ENCODE results near the gene RENBP.
A peak's percentile ranks its signal among the peaks of the same experiment; 100 is the strongest.

Gene RENBP

DNA sequence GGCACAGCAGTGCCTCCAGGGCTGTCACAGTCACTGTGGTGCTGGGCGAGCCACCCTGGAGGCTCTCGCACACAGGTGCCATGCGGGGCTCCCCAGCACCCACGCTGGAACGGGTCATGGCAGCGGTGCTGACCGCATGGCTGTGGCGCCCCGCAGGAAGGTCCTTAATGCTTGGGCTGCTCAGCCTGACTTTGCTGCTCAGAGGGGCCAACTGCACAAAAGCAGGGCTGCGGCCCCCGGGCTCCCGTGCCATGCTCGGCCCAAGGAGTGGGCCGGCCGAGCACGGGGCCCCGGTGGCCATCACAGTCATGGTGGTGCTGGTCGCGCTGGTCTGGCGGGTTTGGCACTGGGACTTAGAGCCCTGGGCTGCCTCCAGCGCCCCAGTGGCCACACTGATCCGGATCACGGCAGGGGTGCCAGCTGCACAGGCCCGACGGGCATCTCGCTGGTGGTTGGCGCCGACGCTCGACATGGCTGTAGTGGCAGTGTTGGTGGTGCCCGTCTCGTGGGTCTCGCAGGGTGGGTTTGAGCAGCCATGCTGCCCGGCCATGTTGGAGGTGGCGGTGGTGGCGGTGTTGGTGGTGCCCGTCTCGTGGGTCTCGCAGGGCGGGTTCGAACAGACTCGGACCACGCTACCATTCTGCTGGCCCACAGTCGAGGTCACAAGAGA lies 10.2 kb upstream of the RENBP start:
- DNase-seq (ENCODE audit: low read depth in 3 of 3, low spot score in 1 of 3), result no peak

- DNase-seq (ENCODE audit: low read depth in 3 of 3, low spot score in 1 of 3), result no peak
Measured at GRCh38 chrX:153953892-153954557, 9.6 kb upstream of the RENBP start.

DNA sequence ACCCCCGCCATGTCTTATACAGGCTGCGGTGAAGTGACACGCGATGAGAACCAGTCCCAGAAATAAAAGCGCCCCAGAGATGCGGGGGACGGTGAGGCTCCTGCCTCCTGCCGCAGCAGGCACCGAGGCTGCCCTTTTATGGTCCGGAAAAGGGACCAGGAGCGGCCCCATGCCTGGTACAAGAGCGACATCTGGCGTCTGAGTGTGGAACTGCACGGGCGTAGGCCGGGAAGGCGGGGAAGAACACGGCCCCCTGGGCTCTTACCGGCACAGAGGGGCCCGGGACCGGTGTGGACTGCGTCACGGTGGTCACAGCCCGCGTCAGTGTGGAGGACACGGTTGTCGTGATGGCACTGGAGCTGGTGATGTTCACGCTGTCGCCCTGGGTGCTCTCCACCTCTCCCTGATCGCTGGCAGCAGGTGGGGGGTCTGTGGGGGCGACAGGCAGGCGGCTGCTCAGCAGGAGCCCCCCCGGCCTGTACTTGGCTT lies 8.9 kb upstream of the RENBP start:
- peak; percentile 37 to 71 (median 66) for DNase-seq (ENCODE audit: low read depth in 3 of 3, low spot score in 1 of 3)

GRCh38 chrX:153952373-153953026 lies 8.1 kb upstream of the RENBP start:
- DNase-seq (ENCODE audit: low read depth in 3 of 3, low spot score in 1 of 3), result no peak

DNA sequence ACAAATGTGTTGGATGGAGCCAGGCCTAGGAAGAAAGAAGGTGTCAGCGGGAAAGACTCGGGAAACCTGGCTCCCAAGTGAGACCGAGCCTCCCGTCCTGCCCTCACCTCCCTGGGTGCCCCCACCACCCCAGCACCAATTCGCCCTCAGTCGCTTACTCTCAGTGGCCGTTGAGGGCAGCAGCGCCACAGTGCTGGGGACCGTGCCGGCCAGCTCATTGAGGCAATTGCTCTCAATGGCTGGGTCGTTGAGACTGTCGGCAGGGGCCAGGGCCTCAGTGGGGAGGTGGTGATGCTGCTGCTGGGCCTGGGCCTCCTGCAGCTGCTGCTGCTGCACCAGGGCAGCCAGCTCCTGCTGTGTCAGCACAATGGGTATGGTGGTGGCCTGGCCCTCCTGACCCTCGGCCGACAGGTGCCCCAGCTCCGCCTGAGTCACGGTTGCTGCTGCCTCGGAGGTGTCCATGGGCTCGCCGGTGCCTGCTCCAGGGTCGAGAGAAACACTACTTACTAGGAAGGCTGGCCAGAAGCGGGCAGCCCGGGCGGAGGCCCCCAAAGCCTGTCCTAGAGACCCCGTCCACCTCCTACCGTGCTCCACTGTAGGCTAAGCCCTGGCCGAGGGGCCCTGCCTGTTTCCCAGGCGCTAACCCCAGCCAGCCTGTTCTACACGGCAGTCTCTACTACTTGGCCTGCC lies 7.4 kb upstream of the RENBP start:
- no peak for DNase-seq (ENCODE audit: low read depth in 3 of 3, low spot score in 1 of 3)

GRCh38 chrX:153950127-153950526 lies 5.7 kb upstream of the RENBP start:
- no peak for DNase-seq (ENCODE audit: low read depth in 3 of 3, low spot score in 1 of 3)

GRCh38 chrX:153948847-153949805 lies 4.7 kb upstream of the RENBP start:
- no peak for DNase-seq (ENCODE audit: low read depth in 3 of 3, low spot score in 1 of 3)

- DNase-seq (ENCODE audit: low read depth in 3 of 3, low spot score in 1 of 3), result no peak
Measured at GRCh38 chrX:153948002-153948466, 3.6 kb upstream of the RENBP start.

DNA sequence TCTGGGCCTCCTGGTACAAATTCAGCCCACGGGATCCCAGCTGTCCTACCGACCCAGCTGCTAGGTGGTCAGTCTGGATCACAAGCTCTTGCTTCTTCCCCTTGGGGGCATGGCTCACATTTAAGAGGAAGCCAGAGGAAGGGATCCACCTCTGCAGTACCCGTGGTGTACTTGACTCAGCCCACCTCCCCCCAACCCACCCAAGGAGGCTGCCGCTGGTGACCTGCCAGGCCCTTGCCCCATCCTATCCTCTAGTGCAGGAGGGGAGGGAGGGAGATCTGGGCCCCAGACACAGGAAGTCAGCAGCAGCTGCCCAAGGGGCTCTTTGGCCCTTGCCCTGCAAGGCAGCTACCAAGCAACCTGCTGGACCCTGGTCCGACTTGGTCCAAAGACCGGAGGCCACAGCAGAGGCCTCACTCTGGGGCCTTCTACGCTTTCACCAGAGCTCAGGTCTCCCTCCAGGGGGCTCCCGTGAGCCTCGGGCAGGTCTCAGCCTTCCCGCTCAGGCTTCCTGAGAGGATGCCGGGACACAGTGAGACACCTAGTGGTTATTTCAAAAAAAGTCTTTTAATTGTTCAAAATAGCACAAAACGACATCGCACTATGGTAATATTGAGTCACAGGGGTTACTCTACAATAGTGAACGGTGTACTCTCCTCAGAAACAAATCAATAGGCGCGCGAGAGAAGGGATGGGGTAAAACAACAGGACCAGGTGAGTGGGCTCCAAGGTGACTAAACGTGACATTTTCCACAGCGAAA lies 2.7 kb upstream of the RENBP start:
- peak in 1 of 3 donors; percentile 49 for DNase-seq (ENCODE audit: low read depth in 3 of 3, low spot score in 1 of 3)

DNA sequence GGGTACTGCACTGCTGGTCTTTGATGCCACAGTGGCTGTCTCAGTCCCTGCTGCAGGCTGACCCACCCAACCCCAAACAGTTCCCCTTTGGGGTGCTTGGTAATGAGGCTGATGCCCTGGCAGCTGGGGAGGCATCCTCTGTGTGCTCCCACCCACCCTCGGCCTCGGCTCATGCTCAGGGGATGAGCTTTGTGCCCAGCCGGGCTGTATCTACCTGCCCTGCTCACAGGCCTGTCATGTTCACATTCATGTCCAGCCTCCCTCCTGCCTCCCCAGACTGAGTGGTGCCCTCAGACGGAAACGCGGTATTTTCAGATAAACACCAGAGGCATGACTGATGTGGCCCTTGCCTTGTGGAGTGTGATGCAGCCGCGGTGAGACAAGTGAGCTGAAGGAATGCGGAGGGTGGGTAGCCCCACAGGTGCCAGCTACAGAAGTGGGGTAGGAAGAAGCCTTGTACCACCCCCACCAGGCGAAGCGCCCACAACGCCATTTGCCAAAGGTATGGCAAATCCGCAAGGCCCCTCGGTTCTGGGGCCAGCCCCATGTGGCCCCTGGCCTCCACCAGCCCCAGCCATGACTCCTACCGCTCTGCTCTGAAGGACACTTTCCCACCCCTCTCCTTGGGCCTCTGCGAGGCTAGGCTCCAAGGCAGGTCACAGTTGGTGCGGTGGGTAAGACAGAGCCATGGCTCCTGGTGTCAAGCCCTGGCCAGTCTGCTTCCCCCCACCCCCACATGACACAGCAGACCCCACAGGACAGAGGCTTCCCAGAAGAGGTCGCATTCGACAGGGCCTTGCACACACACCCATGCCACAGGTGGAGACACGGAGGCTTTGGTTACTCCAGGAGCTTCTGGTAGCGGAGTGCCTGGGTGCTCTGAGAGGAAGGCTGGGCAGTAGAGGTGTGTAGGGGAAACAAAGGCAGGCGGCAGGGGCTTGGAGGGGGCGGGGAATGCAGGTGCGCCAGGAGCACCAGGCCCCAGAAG lies 1.8 kb upstream of the RENBP start:
- DNase-seq (ENCODE audit: low read depth in 3 of 3, low spot score in 1 of 3), result no peak

DNA sequence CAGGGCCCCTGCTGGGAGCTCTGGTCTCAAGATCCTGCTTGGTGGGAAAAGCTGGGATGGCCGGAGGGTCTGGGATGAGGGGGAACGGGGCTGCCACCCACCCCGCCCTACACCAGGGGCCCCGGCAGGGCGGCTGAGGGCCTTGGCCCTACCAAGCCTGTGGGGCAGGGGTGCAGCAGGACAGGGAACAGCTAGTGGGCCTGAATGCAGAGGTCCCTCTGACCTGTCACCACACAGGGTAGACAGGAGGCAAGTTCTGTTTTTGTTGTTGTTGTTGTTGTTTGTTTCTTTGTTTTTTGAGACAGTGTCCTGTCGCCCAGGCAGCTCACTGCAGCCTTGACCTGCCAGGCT lies 332 bp upstream of the RENBP start:
- no peak for DNase-seq (ENCODE audit: low read depth in 3 of 3, low spot score in 1 of 3)

- DNase-seq (ENCODE audit: low read depth in 3 of 3, low spot score in 1 of 3), result no peak
Measured at GRCh38 chrX:153941336-153942252, 2.8 kb downstream of the RENBP start.

DNA sequence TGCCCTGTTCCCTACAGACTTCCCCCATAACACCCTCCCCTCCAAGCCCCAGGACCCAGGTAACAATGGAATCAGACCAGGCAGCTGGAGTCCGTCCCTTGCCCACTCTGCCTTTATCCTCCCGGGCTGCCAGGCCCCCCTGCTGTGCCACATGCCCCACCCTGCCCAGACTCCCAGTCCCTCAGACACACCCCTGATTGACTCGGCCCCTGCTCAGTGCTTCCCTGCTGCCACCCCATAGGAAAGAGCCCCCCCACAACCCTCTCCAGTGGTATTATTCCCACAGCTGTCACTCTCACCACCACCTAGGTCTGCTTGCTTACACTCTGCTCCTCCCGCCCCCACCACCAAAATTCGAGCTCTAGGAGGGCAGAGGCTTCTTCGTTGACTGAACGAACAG lies 4.9 kb downstream of the RENBP start:
- no peak for DNase-seq (ENCODE audit: low read depth in 3 of 3, low spot score in 1 of 3)

GRCh38 chrX:153938226-153938786 lies 6.1 kb downstream of the RENBP start:
- DNase-seq (ENCODE audit: low read depth in 3 of 3, low spot score in 1 of 3), result no peak

DNA sequence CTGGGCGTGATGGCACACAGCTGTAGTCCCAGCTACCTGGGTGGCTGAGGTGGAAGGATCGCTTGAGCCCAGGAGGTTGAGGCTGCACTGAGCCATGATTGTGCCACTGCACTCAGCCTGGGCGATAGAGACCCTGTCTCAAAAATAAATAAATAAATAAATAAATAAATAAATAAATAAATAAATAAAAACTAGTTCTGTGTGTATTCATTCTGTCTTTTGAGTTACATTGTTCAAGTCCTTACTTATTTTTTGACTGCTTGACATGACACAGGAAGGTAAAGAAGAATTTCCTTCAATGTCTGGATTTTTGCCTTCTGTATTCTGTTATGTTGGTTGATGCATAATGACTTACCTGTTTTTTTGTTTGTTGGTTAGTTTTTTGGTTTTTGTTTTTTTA lies 7.4 kb downstream of the RENBP start:
- no peak for DNase-seq (ENCODE audit: low read depth in 3 of 3, low spot score in 1 of 3)

GRCh38 chrX:153935326-153935851 lies 9.1 kb downstream of the RENBP start:
- no peak for DNase-seq (ENCODE audit: low read depth in 3 of 3, low spot score in 1 of 3)

DNA sequence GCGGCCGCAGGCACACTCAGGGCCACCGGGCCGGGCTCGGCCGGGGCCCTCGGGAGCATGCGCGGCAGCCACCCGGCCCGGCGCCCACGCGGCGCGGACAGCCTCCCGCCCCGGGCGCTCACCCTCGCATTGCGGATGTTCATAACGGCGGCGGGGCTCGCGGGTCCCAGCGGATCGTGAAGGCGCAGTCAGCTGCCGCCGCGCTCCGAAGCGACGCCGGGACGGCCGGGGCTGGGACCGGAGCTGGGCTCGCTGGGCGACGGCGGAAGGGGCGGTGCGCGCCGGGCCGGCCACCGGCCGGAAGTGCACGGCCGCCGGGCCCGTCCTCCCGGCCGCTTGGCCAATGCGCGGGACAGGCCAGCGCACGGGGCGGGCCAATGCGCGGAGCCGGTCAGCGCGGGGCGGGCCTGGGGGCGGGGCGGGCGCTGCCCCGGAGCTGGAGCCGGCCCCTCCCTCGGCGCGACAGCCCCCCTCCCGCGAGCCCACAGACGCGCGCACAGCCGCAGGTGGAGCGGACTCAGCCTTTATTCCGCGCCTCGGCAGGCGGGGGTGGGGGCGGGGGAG lies 9.6 kb downstream of the RENBP start, which contains the start of gene NAA10:
Gene NAA10, minus strand, starts transcription at position 276 of the 564 bp plus-strand sequence. Its CDS starts 133 bp downstream, at position 143.
- no peak for DNase-seq (ENCODE audit: low read depth in 3 of 3, low spot score in 1 of 3)
